Activated CD4-positive, alpha-beta T cell treated with anti-CD3 and anti-CD28 coated beads for 4 hours (primary cell): ENCODE data around the gene CTAG1B.
"Not testable (repeated sequence)": the region's sequence is repeated elsewhere in the genome, so short reads cannot be mapped to it uniquely, and the experiment has no call there.

Experiments
- DNase-seq, 2 donors: peaks; one replicate each; pipeline ENCODE4 v3.0.0-alpha.2; 2020

The CTAG1B gene

DNA sequence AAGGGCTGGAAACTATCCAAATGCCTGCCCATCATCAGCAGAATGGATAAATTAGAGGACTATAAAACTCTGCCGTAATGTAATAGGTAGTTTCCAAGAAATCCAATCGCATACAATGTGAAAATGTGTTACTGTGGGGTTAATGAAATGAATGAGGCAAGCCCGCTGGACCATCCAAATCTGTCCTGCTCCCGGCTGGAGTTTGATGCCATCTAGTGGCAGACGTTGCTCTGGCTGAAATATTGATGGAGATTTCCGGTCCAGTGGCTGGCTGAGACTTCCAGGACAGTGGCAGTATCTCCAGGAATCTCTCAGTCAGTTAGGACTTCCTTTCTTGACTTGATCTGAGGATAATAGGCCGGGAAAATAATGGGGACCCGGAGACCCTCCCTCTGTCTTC lies 36.1 kb downstream of the CTAG1B start:
- DNase-seq: not testable (repeated sequence)

GRCh38 chrX:154575076-154575475 lies 44.0 kb downstream of the CTAG1B start:
- not testable (repeated sequence) for DNase-seq

DNA sequence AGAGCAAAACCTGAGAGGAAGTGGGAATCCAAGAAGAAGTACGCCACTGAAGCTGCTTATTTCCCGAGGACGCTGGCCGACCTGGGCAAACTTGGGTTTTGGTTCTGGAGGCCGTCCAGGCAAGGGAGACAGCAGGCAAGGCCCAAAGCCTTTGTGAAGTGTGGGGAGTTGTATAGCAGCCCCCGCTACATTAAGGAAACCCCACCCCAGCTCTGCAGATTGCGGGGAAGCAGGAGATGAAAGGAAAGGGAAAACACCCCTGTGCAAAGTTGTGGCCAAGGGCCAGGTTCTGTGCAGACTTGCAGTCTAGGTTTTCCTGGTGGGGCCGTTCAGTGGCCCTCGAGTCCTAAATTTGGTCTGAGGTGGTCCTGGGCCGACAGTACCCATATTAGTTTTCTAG lies 46.0 kb downstream of the CTAG1B start:
- DNase-seq: not testable (repeated sequence)

DNA sequence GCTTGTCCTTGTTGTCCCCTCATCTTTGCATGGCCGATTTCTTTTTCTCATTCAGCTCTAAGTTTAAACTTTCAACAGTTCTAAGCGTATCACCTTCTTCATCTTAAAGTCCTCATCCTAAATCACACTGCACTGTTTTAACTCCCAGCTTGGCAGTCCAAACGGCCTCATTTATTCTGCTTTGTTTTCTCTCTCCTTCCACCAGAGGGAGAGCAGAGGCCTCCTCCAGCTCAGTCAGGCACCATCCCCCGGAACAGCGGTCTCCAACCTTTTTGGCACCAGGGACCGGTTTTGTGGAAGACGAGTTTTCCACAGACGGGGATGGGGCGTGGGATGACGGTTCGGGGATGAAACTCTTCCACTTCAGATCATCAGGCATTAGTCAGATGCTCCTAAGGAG lies 48.7 kb downstream of the CTAG1B start:
- not testable (repeated sequence) for DNase-seq
